Central memory CD8-positive, alpha-beta T cell (primary cell): ENCODE results near the gene SLC40A1.

Experiments
- ATAC-seq: fragments of 150-1000 bp; cut with Tn5 transposase; replicated peaks from 2 replicates; pipeline ENCODE4 v1.10.0; 2022; ENCODE audit warnings: mild to moderate bottlenecking, moderate FRiP score, moderate number of reproducible peaks; ENCODE audit not compliant: poor library complexity, severe bottlenecking; ENCODE audit errors: extremely low read depth
- DNase-seq, 2 donors: peaks; one replicate each; pipeline ENCODE4 v3.0.0; 2021; ENCODE audit warnings: low spot score in 2 of 2
- H3K27ac Mint-ChIP-seq: one replicate; pipeline ENCODE4 v1.8.0; 2022; ENCODE audit warnings: low read depth, mild to moderate bottlenecking, moderate library complexity, mixed read lengths
- H3K27me3 Mint-ChIP-seq: one replicate; pipeline ENCODE4 v1.8.0; 2022; ENCODE audit warnings: mixed read lengths
- H3K36me3 Mint-ChIP-seq: one replicate; pipeline ENCODE4 v1.8.0; 2022; ENCODE audit warnings: mild to moderate bottlenecking, moderate library complexity, mixed read lengths; ENCODE audit not compliant: insufficient read depth
- H3K4me1 Mint-ChIP-seq: one replicate; pipeline ENCODE4 v1.8.0; 2022; ENCODE audit warnings: mixed read lengths
- H3K4me3 Mint-ChIP-seq: one replicate; pipeline ENCODE4 v1.8.0; 2022; ENCODE audit warnings: mild to moderate bottlenecking, moderate library complexity, mixed read lengths
- H3K9me3 Mint-ChIP-seq: one replicate; pipeline ENCODE4 v1.8.0; 2022; ENCODE audit warnings: mixed read lengths

The SLC40A1 gene

DNA sequence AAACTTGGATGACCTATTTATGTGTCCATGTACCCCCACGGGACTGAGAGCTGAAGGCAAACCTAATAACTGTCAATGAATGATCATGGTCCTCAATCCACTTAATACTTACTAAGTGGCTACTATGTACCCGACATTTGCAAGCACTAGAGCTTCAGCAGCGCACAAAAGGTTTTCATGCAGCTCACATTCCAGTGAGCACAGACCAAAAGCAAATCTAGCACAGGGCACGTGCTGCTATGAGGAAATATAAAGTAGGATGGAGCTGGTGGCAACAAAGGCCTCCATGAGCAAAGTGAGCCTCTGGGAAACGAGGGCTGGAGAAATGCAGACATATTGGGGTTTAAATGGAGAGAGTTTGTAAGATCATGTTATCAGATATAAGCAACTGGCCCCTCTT is 3.5 kb downstream of the SLC40A1 start:
- no peak overlapping the region for H3K4me3 Mint-ChIP-seq
- peaks cover 64% of the 10 kb centered on the region for H3K27me3 Mint-ChIP-seq
- H3K27ac Mint-ChIP-seq, result no peak overlapping the region
- ATAC-seq (no peak), DNase-seq (no peak)
- H3K36me3 Mint-ChIP-seq, result peaks cover 2% of the 10 kb centered on the region
- H3K9me3 Mint-ChIP-seq, result no peaks in the 10 kb centered on the region
- peaks cover 14% of the 10 kb centered on the region for H3K4me1 Mint-ChIP-seq

DNA sequence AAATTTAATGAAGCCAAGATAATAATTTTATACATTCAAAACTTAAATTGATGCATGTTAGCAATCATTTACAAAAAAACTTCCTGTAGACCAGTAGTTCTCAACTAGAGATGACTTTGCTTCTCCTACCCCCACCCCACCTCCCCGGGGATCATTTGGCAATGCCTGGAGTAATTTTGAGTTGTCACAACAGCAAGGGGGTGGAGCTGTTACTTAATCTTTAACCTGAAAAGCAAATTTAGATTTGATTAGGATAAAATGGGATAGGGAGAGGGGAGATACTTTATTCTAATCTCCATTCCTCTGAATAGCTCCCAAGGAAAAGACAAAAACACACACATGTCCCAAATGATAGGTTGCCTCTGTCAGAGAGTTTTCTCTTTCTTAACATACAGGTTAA is 4.2 kb downstream of the SLC40A1 start:
- peaks cover 8% of the 10 kb centered on the region for H3K4me1 Mint-ChIP-seq
- no peak overlapping the region for H3K27ac Mint-ChIP-seq
- ATAC-seq (no peak), DNase-seq (no peak)
- H3K9me3 Mint-ChIP-seq, result no peaks in the 10 kb centered on the region
- H3K27me3 Mint-ChIP-seq, result peaks cover 57% of the 10 kb centered on the region
- H3K36me3 Mint-ChIP-seq, result peaks cover 2% of the 10 kb centered on the region
- H3K4me3 Mint-ChIP-seq, result no peak overlapping the region

DNA sequence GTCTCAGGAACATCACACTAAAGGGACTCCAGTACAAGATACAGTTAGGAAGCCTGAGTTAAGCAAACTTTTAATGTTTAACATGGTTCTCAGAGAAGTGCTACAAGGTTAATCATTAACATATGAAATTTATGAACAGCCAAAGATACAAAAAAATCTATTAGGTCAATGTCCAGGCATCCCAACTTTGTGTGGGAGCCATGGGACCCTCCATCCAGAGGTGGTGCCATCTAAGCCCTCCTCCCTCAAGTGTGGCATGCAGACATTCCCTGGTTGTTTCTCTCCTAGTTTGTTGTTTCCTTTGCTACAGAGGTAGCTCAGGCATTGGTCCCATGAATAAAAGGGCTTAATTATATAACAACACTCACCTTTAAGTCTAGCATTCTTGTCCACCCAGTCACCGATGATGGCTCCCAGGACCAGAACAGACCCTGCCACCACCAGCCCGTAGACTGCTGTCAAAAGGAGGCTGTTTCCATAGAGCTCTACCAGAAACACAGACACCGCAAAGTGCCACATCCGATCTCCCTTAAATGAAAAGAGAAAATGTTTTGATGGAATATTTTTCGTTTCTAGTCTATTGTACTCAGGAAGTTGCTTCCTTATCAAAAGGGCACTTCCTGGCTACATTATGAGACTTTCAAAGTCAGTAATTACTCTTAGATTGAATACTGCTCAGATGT is 5.7 kb downstream of the SLC40A1 start:
- H3K36me3 Mint-ChIP-seq, result peaks cover 2% of the 10 kb centered on the region
- DNase-seq, result no peak
- ATAC-seq, result no peak
- no peaks in the 10 kb centered on the region for H3K9me3 Mint-ChIP-seq
- H3K27ac Mint-ChIP-seq, result no peak overlapping the region
- H3K4me1 Mint-ChIP-seq, result peaks cover 2% of the 10 kb centered on the region
- H3K27me3 Mint-ChIP-seq, result peaks cover 46% of the 10 kb centered on the region
- H3K4me3 Mint-ChIP-seq, result no peak overlapping the region

DNA sequence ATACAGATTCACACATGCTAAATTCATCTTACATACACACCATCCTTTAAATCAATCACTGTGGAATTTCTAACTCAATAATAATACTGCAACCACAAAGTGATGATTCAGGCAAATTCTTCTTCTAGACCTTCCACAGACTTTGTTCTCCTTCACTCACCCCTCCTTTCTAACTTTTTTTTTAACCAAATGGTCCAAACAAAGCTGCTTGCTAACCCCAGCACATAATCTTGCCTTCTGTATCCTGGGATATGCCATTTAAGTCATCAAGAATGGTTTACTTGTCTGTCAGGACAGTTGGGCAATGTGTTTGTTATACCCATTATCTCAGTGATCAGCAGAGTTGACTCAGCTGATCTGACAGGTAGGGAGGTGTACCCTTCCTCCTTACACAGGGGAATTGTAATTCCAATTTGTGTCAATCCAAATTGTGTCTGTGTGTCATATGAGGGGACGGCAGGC is 10.0 kb downstream of the SLC40A1 start:
- DNase-seq (no peak), ATAC-seq (no peak)
- no peak overlapping the region for H3K27ac Mint-ChIP-seq
- H3K36me3 Mint-ChIP-seq, result peaks cover 2% of the 10 kb centered on the region
- no peak overlapping the region for H3K4me3 Mint-ChIP-seq
- H3K4me1 Mint-ChIP-seq, result peaks cover 6% of the 10 kb centered on the region
- H3K27me3 Mint-ChIP-seq, result peaks cover 21% of the 10 kb centered on the region
- H3K9me3 Mint-ChIP-seq, result no peaks in the 10 kb centered on the region

DNA sequence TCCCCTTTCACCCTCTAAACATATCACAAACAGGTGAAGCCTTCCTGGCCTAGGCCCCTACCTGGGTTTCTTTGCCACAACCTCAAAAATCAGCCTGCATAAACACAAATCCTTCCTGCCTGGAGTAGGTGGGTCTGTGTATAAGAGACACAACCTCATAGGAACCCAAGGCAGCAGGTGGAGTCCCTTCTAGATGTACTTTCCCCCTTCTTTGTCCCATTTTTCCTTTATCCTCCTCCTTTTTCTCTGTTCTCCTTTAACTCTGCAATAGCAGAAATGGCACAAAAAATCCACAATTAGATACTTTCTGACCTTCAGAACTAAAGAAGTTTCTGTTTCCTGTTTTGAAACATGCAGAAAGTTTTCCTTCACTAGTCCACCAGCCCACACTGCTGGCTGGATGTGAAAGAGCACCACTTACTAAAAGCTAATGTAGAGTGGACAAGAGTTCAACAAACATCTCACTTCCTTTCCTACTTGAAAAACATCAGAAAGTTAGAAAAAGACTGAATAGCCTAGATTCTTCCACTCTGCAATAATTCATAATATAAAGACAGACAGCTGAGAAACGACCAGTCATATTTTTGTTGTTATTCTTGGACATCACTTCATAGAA is 11.2 kb downstream of the SLC40A1 start:
- Mint-ChIP-seq H3K4me1 (peaks cover 6% of the 10 kb centered on the region), H3K36me3 (peaks cover under 1% of the 10 kb centered on the region), H3K27ac (no peak overlapping the region), H3K27me3 (peaks cover 24% of the 10 kb centered on the region), H3K9me3 (no peaks in the 10 kb centered on the region), H3K4me3 (no peak overlapping the region)
- DNase-seq, result no peak
- ATAC-seq, result no peak

DNA sequence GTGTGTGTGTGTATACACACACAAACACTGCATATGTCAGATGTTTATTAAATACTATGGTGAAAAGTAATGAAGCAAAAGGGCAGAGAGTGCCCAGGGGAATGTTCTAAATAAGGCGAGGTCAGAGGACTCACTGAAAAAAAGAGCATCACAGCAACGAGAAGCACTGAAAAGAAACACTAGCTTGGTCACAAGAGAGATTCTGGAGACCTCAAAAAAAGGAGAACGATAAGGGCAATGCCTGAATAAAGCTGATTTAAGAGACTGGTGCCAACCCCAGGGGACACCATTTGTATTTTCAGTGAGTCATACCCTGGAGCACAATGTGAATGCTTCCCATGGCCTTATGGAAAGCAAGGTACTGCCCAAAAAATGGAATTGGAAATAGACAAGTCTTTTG is 14.5 kb downstream of the SLC40A1 start:
- H3K9me3 Mint-ChIP-seq, result no peaks in the 10 kb centered on the region
- H3K4me3 Mint-ChIP-seq, result no peak overlapping the region
- ATAC-seq, result no peak
- H3K4me1 Mint-ChIP-seq, result peaks cover 6% of the 10 kb centered on the region
- peaks cover 3% of the 10 kb centered on the region for H3K36me3 Mint-ChIP-seq
- peaks cover 34% of the 10 kb centered on the region for H3K27me3 Mint-ChIP-seq
- DNase-seq, result no peak
- H3K27ac Mint-ChIP-seq, result no peak overlapping the region

DNA sequence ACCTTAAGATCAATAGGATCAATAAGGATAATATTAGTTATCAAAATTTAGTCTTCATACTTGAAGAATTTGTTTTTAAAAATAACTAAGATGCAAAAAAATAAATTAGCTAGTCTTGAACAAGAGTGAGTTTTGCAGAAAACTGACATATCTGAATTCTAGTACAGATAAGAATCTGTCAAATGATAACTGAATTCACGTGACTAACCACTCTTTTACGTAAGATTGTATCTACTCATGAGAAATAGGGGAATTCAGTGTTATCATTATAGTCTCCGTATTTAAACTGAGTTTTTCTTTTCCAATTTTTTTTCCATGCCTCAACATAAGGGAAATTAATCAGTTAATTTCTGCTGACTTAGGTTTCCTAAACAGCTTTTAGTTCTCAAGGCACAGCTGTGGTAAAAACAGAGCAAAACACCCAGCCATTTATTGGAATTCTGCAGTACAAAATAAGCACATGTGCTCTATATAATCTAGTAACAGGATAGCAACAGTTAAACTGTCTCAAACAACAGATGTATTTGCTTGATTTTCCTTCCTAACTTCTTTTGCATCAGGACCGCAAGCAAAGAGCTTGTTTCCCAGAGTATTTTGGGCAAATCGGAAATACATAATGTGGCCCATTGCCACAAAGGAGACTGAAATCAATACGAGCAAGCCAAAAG is 19.1 kb downstream of the SLC40A1 start:
- Mint-ChIP-seq H3K36me3 (peaks cover 3% of the 10 kb centered on the region), H3K27ac (no peak overlapping the region), H3K4me3 (no peak overlapping the region), H3K27me3 (peaks cover 31% of the 10 kb centered on the region), H3K4me1 (peaks cover 8% of the 10 kb centered on the region), H3K9me3 (no peaks in the 10 kb centered on the region)
- no peak for ATAC-seq
- no peak for DNase-seq

DNA sequence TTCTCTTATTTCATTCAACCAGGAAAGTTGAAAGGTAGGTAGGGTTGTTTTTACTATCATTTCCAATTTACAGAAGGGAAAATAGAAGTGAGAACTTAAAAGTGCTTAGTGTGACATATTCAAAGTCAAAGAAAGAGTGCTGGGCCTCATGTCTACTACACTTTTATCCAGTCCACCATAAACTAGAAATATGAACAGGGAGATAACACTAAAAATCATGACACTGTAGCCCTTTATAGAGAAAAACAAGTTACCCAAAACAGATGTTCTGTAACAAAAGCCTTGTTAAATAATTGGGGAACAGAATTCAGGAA is 20.4 kb downstream of the SLC40A1 start:
- Mint-ChIP-seq H3K27me3 (peaks cover 27% of the 10 kb centered on the region), H3K36me3 (peaks cover 3% of the 10 kb centered on the region), H3K4me1 (peaks cover 8% of the 10 kb centered on the region), H3K9me3 (no peaks in the 10 kb centered on the region), H3K27ac (no peak overlapping the region), H3K4me3 (no peak overlapping the region)
- ATAC-seq, result no peak
- DNase-seq, result no peak

DNA sequence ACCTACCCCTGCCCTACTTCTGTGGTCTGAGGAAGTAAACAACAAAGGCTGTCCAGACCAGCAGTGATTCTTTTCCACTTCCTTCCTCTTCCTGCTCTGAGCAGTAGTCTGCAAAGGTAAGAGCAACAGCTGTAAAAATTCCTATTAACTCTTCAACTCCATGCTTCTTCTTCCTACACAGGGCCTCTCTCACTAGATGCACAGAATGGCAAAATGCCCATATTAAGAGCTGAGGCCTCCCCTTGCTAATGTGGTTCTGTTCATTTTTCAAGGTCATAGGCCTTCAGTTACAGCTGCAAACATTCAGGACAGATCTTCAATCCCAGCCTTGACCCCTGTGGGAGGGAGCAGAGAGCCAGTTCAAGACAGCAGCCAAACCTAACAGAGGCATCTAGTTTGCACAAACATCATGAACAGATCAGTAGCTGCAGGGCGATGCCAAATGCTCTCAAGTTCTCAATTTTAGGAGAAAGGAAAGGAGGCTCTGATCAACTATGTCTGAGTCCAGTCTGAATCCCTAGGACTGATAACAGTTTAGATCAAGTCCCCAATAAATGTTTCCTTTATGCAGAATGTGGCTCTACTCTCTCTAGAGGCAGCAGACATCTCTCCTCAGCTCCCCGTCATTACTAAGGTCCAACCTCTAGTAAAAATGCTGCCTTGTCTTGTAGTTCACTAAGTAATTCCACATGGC is 20.9 kb downstream of the SLC40A1 start:
- peaks cover 3% of the 10 kb centered on the region for H3K36me3 Mint-ChIP-seq
- H3K27ac Mint-ChIP-seq, result no peak overlapping the region
- no peak overlapping the region for H3K4me3 Mint-ChIP-seq
- no peaks in the 10 kb centered on the region for H3K9me3 Mint-ChIP-seq
- ATAC-seq, result no peak
- DNase-seq, result no peak
- H3K27me3 Mint-ChIP-seq, result peaks cover 27% of the 10 kb centered on the region
- H3K4me1 Mint-ChIP-seq, result peaks cover 8% of the 10 kb centered on the region

DNA sequence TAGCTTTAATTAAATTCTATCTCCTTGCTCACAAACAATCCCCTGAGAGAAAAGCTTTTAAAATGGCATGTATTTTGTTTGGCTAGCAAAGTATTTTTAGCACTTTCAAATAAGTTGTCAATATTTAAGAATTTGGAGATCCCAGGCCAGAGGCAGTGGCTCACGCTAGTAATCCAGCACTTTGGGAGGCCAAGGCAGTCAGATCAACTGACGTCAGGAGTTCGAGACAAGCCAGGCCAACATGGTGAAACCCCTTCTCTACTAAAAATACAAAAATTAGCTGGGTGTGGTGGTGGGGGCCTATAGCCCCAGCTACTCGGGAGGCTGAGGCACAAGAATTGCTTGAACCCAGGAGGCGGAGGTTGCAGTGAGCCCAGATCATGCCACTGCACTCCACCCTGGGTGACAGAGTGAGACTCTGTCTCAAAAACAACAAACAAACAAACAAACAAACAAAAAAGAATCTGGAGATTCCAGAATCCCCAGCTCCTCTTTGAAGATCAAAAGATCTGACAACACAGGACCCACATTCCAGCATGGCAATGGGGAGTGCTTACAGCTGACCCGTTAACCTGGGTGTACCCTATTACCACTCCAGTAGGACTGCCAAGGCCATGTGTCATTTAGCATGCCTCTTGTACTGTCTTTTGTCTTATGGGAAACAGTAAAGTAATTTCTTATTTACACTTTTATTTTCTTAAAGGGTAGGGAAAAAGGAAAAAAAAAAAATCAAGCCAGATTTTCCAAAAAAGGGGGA is 21.9 kb downstream of the SLC40A1 start:
- no peak for DNase-seq
- Mint-ChIP-seq H3K9me3 (no peaks in the 10 kb centered on the region), H3K4me1 (peaks cover 8% of the 10 kb centered on the region), H3K4me3 (no peak overlapping the region), H3K27me3 (peaks cover 16% of the 10 kb centered on the region), H3K27ac (no peak overlapping the region), H3K36me3 (peaks cover 1% of the 10 kb centered on the region)
- no peak for ATAC-seq

DNA sequence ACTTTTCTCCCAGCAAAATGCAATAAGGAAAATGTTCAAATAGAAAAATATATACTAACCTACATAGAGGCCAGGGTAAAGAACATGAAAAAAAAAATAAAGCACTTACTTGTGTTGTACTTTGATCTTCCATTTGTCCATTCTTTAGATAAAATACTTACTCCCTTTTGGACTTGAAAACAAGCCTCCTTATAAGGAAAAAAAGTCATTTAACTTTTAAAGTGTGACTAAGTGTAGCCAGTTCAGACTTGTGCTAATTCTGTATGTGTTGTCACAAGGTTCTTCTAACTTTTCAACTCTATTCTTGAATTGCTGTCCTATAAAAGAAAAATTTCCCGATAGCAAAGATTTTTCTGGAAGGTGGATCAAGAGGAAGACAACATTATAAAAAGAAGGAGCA is 23.2 kb downstream of the SLC40A1 start:
- H3K36me3 Mint-ChIP-seq, result peaks cover 1% of the 10 kb centered on the region
- H3K9me3 Mint-ChIP-seq, result no peaks in the 10 kb centered on the region
- no peak overlapping the region for H3K27ac Mint-ChIP-seq
- H3K4me3 Mint-ChIP-seq, result no peak overlapping the region
- ATAC-seq (no peak), DNase-seq (no peak)
- H3K4me1 Mint-ChIP-seq, result peaks cover 8% of the 10 kb centered on the region
- peaks cover 13% of the 10 kb centered on the region for H3K27me3 Mint-ChIP-seq

DNA sequence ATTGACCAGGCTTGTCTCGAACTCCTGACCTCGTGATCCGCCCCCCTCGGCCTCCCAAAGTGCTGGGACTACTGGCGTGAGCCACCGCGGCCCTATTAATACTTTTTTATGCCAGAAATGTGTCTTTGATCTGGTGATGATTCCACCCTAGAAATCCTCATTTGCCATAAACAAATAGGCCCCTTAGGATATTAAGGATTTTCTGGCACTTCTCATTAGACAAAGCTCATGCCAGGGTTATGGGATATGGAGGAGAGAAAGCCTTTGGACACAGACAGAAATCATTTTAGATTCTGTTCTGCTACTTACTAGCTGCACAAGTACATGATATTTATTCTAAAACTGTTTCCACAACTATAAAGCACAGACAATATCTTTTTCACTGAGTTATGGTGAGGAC is 24.1 kb downstream of the SLC40A1 start:
- Mint-ChIP-seq H3K9me3 (no peaks in the 10 kb centered on the region), H3K27ac (no peak overlapping the region), H3K4me1 (peaks cover 8% of the 10 kb centered on the region), H3K4me3 (no peak overlapping the region), H3K36me3 (no peaks in the 10 kb centered on the region), H3K27me3 (peaks cover 13% of the 10 kb centered on the region)
- ATAC-seq, result no peak
- DNase-seq, result no peak
